Activated T-cell treated with anti-CD3 and anti-CD28 coated beads, Interleukin-2, amount 50 U/mL, for 4 hours (primary cell): ENCODE data around the gene TRAK2. TPM values are rescaled to one million over a fixed set of nuclear protein-coding genes. Genes with fewer than 3 reads are reported as not detected.
"Not testable (repeated sequence)": the region's sequence is repeated elsewhere in the genome, so short reads cannot be mapped to it uniquely, and the experiment has no call there.

Experiments
- ATAC-seq, 2 donors: fragments of 200-7000 bp; cut with Tn5 transposase; one replicate each; pipeline ENCODE4 v1.10.0; 2021
- DNase-seq: peaks from one replicate; pipeline ENCODE4 v3.0.0-alpha.2; 2020
- H3K27me3 Mint-ChIP-seq: one replicate; pipeline ENCODE4 v1.8.0; 2021; ENCODE audit warnings: low read depth, mixed read lengths
- H3K36me3 Mint-ChIP-seq: one replicate; pipeline ENCODE4 v1.8.0; 2022; ENCODE audit warnings: mixed read lengths; ENCODE audit not compliant: insufficient read depth
- H3K4me1 Mint-ChIP-seq: one replicate; pipeline ENCODE4 v1.8.0; 2021; ENCODE audit warnings: low read depth, mixed read lengths
- H3K4me3 Mint-ChIP-seq: one replicate; pipeline ENCODE4 v1.8.0; 2021; ENCODE audit warnings: mild to moderate bottlenecking, moderate library complexity, mixed read lengths
- H3K9me3 Mint-ChIP-seq: one replicate; pipeline ENCODE4 v1.8.0; 2021; ENCODE audit warnings: mixed read lengths
- total RNA-seq, 3 donors: library from RNA; stranded (reverse); gene quantifications; one replicate each; pipeline ENCODE4 v1.2.1, GENCODE V29; 2021

The TRAK2 gene
- total RNA-seq, 3 donors from 2014 or later, result 18.1 to 18.4 (median 18.4) TPM

GRCh38 chr2:201369775-201370174, 81.5 kb downstream of the TRAK2 start:
- no peak overlapping the region for H3K4me3 Mint-ChIP-seq
- H3K9me3 Mint-ChIP-seq, result peaks cover 19% of the 10 kb centered on the region
- ATAC-seq (no peak), DNase-seq (no peak)
- peaks cover 68% of the 10 kb centered on the region for H3K36me3 Mint-ChIP-seq
- H3K27me3 Mint-ChIP-seq, result no peaks in the 10 kb centered on the region
- H3K4me1 Mint-ChIP-seq, result peaks cover 2% of the 10 kb centered on the region

- not testable (repeated sequence) for H3K4me3 Mint-ChIP-seq, H3K4me1 Mint-ChIP-seq, DNase-seq, H3K27me3 Mint-ChIP-seq, ATAC-seq
- H3K36me3 Mint-ChIP-seq, result peaks cover 63% of the 10 kb centered on the region
- peaks cover 19% of the 10 kb centered on the region for H3K9me3 Mint-ChIP-seq
These were observed 81.9 kb downstream of the TRAK2 start for GRCh38 chr2:201369318-201369717.

GRCh38 chr2:201366146-201366545, 85.1 kb downstream of the TRAK2 start:
- ATAC-seq (no peak), DNase-seq (no peak)
- H3K9me3 Mint-ChIP-seq, result peaks cover 19% of the 10 kb centered on the region
- peaks cover 49% of the 10 kb centered on the region for H3K36me3 Mint-ChIP-seq
- H3K27me3 Mint-ChIP-seq, result no peaks in the 10 kb centered on the region
- peaks cover 26% of the 10 kb centered on the region for H3K4me1 Mint-ChIP-seq
- H3K4me3 Mint-ChIP-seq, result no peak overlapping the region

GRCh38 chr2:201363857-201364560, 87.2 kb downstream of the TRAK2 start:
- H3K36me3 Mint-ChIP-seq, result peaks cover 43% of the 10 kb centered on the region

GRCh38 chr2:201362396-201362795, 88.9 kb downstream of the TRAK2 start:
- H3K4me3 Mint-ChIP-seq, result no peak overlapping the region
- no peak for DNase-seq
- ATAC-seq, result no peak
- peaks cover 33% of the 10 kb centered on the region for H3K36me3 Mint-ChIP-seq
- H3K27me3 Mint-ChIP-seq, result no peaks in the 10 kb centered on the region
- H3K4me1 Mint-ChIP-seq, result peaks cover 40% of the 10 kb centered on the region
- peaks cover 8% of the 10 kb centered on the region for H3K9me3 Mint-ChIP-seq

More at GRCh38 chr2:201363857-201364560, 87.2 kb downstream of the TRAK2 start:
- H3K27me3 Mint-ChIP-seq, result no peaks in the 10 kb centered on the region
- H3K4me3 Mint-ChIP-seq, result no peak overlapping the region
- peaks cover 35% of the 10 kb centered on the region for H3K4me1 Mint-ChIP-seq
- DNase-seq, result no peak
- peaks cover 19% of the 10 kb centered on the region for H3K9me3 Mint-ChIP-seq
- ATAC-seq, result peak; percentile 86

GRCh38 chr2:201361078-201361733, 90.1 kb downstream of the TRAK2 start:
- Mint-ChIP-seq H3K9me3 (no peaks in the 10 kb centered on the region), H3K27me3 (no peaks in the 10 kb centered on the region), H3K4me3 (no peak overlapping the region), H3K36me3 (peaks cover 23% of the 10 kb centered on the region), H3K4me1 (peaks cover 40% of the 10 kb centered on the region)
- no peak for DNase-seq
- no peak for ATAC-seq

- H3K27me3 Mint-ChIP-seq, result no peaks in the 10 kb centered on the region
- peaks cover 17% of the 10 kb centered on the region for H3K36me3 Mint-ChIP-seq
- no peak overlapping the region for H3K4me3 Mint-ChIP-seq
- DNase-seq (no peak), ATAC-seq (no peak)
- H3K9me3 Mint-ChIP-seq, result no peaks in the 10 kb centered on the region
- H3K4me1 Mint-ChIP-seq, result peaks cover 38% of the 10 kb centered on the region
These were observed 91.0 kb downstream of the TRAK2 start for GRCh38 chr2:201360256-201360655.

- Mint-ChIP-seq H3K4me1 (peaks cover 34% of the 10 kb centered on the region), H3K4me3 (no peak overlapping the region), H3K27me3 (no peaks in the 10 kb centered on the region), H3K36me3 (peaks cover 11% of the 10 kb centered on the region), H3K9me3 (no peaks in the 10 kb centered on the region)
- ATAC-seq (peak; percentile 69 to 81), DNase-seq (no peak)
These were observed 92.6 kb downstream of the TRAK2 start for GRCh38 chr2:201358684-201359083.

GRCh38 chr2:201357221-201357620, 94.0 kb downstream of the TRAK2 start, which contains the start of gene FLACC1:
Gene FLACC1 (minus strand): TSS chr2:201357345. CDS start chr2:201351404, 5,941 bp downstream.
- no peak for DNase-seq
- H3K4me3 Mint-ChIP-seq, result no peak within 1 kb of the TSS
- H3K4me1 Mint-ChIP-seq, result peaks cover 23% of the 10 kb centered on the region
- no peak for ATAC-seq
- H3K27me3 Mint-ChIP-seq, result no peaks in the 10 kb centered on the region
- peaks cover 13% of the 10 kb centered on the region for H3K36me3 Mint-ChIP-seq
- no peaks in the 10 kb centered on the region for H3K9me3 Mint-ChIP-seq

GRCh38 chr2:201353116-201353515, 98.1 kb downstream of the TRAK2 start:
- H3K9me3 Mint-ChIP-seq, result no peaks in the 10 kb centered on the region
- DNase-seq, result no peak
- no peaks in the 10 kb centered on the region for H3K4me1 Mint-ChIP-seq
- peaks cover 12% of the 10 kb centered on the region for H3K36me3 Mint-ChIP-seq
- no peaks in the 10 kb centered on the region for H3K27me3 Mint-ChIP-seq
- no peak for ATAC-seq
- H3K4me3 Mint-ChIP-seq, result no peak overlapping the region

GRCh38 chr2:201350879-201351278, 100.4 kb downstream of the TRAK2 start:
- H3K36me3 Mint-ChIP-seq, result peaks cover 17% of the 10 kb centered on the region
- DNase-seq (no peak), ATAC-seq (no peak)
- H3K4me3 Mint-ChIP-seq, result no peak overlapping the region
- H3K27me3 Mint-ChIP-seq, result no peaks in the 10 kb centered on the region
- H3K4me1 Mint-ChIP-seq, result no peaks in the 10 kb centered on the region
- no peaks in the 10 kb centered on the region for H3K9me3 Mint-ChIP-seq

GRCh38 chr2:201349601-201350000, 101.7 kb downstream of the TRAK2 start:
- DNase-seq (no peak), ATAC-seq (no peak)
- no peak overlapping the region for H3K4me3 Mint-ChIP-seq
- no peaks in the 10 kb centered on the region for H3K9me3 Mint-ChIP-seq
- no peaks in the 10 kb centered on the region for H3K4me1 Mint-ChIP-seq
- H3K27me3 Mint-ChIP-seq, result no peaks in the 10 kb centered on the region
- peaks cover 24% of the 10 kb centered on the region for H3K36me3 Mint-ChIP-seq

- no peaks in the 10 kb centered on the region for H3K27me3 Mint-ChIP-seq
- no peaks in the 10 kb centered on the region for H3K9me3 Mint-ChIP-seq
- DNase-seq (no peak), ATAC-seq (no peak)
- H3K4me1 Mint-ChIP-seq, result no peaks in the 10 kb centered on the region
- H3K36me3 Mint-ChIP-seq, result peaks cover 28% of the 10 kb centered on the region
- H3K4me3 Mint-ChIP-seq, result no peak overlapping the region
These were observed 102.5 kb downstream of the TRAK2 start for GRCh38 chr2:201348758-201349157.

- ATAC-seq (no peak), DNase-seq (no peak)
- H3K36me3 Mint-ChIP-seq, result peaks cover 41% of the 10 kb centered on the region
- no peaks in the 10 kb centered on the region for H3K9me3 Mint-ChIP-seq
- no peaks in the 10 kb centered on the region for H3K27me3 Mint-ChIP-seq
- H3K4me3 Mint-ChIP-seq, result no peak overlapping the region
- no peaks in the 10 kb centered on the region for H3K4me1 Mint-ChIP-seq
These were observed 104.1 kb downstream of the TRAK2 start for GRCh38 chr2:201347138-201347537.

GRCh38 chr2:201345625-201346213, 105.5 kb downstream of the TRAK2 start:
- H3K9me3 Mint-ChIP-seq, result no peaks in the 10 kb centered on the region
- no peak overlapping the region for H3K4me3 Mint-ChIP-seq
- no peaks in the 10 kb centered on the region for H3K27me3 Mint-ChIP-seq
- peaks cover 3% of the 10 kb centered on the region for H3K4me1 Mint-ChIP-seq
- H3K36me3 Mint-ChIP-seq, result peaks cover 50% of the 10 kb centered on the region
- ATAC-seq (no peak), DNase-seq (no peak)
